ENCODE data around the gene SCYGR1.

DNA sequence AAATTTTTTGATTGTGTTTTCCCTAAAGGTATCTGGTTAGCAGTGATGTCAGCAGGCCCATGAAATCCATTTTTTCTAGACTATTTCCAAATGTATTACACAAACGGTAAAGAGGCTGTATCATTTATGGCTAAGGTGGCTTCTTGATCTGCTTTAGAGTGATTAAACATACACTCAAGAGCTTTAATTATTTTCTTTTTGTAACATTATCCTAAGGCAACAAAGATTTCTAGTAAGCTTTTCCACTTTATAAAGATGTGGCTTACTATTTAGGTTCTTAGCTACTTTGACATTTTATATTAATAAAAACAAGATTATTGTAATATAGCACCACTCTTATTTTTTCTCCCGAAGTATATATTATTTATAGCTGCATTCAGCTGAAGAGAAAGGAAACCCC is 46.2 kb downstream of the SCYGR1 start:
- TF ChIP-seq TCF7 (IDR thresholded peaks at IDR 0.05; ENCODE audit: low read depth): no peak
- TF ChIP-seq SIN3A (IDR thresholded peaks at IDR 0.05; ENCODE audit: borderline replicate concordance, low read depth, low read length): no peak
- no peak for TF ChIP-seq ZNF331 (CRISPR knock-in tag; IDR thresholded peaks at IDR 0.05)
- TF ChIP-seq GPN1 (CRISPR knock-in tag; IDR thresholded peaks at IDR 0.05; ENCODE audit: borderline replicate concordance): no peak
- no peak for TF ChIP-seq ZNF670 (CRISPR knock-in tag; IDR thresholded peaks at IDR 0.05; ENCODE audit: borderline replicate concordance)
- TF ChIP-seq, protein P1, sequence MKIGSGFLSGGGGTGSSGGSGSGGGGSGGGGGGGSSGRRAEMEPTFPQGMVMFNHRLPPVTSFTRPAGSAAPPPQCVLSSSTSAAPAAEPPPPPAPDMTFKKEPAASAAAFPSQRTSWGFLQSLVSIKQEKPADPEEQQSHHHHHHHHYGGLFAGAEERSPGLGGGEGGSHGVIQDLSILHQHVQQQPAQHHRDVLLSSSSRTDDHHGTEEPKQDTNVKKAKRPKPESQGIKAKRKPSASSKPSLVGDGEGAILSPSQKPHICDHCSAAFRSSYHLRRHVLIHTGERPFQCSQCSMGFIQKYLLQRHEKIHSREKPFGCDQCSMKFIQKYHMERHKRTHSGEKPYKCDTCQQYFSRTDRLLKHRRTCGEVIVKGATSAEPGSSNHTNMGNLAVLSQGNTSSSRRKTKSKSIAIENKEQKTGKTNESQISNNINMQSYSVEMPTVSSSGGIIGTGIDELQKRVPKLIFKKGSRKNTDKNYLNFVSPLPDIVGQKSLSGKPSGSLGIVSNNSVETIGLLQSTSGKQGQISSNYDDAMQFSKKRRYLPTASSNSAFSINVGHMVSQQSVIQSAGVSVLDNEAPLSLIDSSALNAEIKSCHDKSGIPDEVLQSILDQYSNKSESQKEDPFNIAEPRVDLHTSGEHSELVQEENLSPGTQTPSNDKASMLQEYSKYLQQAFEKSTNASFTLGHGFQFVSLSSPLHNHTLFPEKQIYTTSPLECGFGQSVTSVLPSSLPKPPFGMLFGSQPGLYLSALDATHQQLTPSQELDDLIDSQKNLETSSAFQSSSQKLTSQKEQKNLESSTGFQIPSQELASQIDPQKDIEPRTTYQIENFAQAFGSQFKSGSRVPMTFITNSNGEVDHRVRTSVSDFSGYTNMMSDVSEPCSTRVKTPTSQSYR (CRISPR knock-in tag; IDR thresholded peaks at IDR 0.05; ENCODE audit: borderline replicate concordance): no peak
- no peak for TF ChIP-seq EP300 (IDR thresholded peaks at IDR 0.05; ENCODE audit: low read depth in 2 of 2, low read length in 2 of 2)
- TF ChIP-seq EP300 (CRISPR knock-in tag; IDR thresholded peaks at IDR 0.05; ENCODE audit: borderline replicate concordance): no peak
- TF ChIP-seq, protein P2, sequence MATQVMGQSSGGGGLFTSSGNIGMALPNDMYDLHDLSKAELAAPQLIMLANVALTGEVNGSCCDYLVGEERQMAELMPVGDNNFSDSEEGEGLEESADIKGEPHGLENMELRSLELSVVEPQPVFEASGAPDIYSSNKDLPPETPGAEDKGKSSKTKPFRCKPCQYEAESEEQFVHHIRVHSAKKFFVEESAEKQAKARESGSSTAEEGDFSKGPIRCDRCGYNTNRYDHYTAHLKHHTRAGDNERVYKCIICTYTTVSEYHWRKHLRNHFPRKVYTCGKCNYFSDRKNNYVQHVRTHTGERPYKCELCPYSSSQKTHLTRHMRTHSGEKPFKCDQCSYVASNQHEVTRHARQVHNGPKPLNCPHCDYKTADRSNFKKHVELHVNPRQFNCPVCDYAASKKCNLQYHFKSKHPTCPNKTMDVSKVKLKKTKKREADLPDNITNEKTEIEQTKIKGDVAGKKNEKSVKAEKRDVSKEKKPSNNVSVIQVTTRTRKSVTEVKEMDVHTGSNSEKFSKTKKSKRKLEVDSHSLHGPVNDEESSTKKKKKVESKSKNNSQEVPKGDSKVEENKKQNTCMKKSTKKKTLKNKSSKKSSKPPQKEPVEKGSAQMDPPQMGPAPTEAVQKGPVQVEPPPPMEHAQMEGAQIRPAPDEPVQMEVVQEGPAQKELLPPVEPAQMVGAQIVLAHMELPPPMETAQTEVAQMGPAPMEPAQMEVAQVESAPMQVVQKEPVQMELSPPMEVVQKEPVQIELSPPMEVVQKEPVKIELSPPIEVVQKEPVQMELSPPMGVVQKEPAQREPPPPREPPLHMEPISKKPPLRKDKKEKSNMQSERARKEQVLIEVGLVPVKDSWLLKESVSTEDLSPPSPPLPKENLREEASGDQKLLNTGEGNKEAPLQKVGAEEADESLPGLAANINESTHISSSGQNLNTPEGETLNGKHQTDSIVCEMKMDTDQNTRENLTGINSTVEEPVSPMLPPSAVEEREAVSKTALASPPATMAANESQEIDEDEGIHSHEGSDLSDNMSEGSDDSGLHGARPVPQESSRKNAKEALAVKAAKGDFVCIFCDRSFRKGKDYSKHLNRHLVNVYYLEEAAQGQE (IDR thresholded peaks at IDR 0.05; ENCODE audit: borderline replicate concordance in 1 of 2, low read depth in 1 of 2, low read length in 2 of 2): no peak

Measured in HepG2 (cell line).